PC-9 (cell line): Measurements from ENCODE around the gene KDM4C. TPM values are rescaled to one million over a fixed set of nuclear protein-coding genes. Genes with fewer than 3 reads are reported as not detected.
A peak's percentile ranks its signal among the peaks of the same experiment; 100 is the strongest.

Experiments used
- BruUV-seq: library from RNA; stranded (reverse); fragments of 400-500 nt; replicated peaks from 2 replicates; lab custom pipeline; 2021; lab: Mats Ljungman, UMichigan
- CTCF ChIA-PET: fragments of 300-600 bp; sonication (Branson Sonifier 250); formaldehyde crosslinking; loops from one replicate; lab custom pipeline; 2022; ENCODE audit warnings: antibody characterized with exemption; lab: Charles Lee
- POLR2A ChIA-PET: fragments of 300-600 bp; sonication (Branson Sonifier 250); formaldehyde crosslinking; loops from one replicate; lab custom pipeline; 2022; ENCODE audit warnings: antibody characterized with exemption; ENCODE audit not compliant: unreplicated experiment; lab: Charles Lee
- DNase-seq, 2 experiments: peaks; one replicate each; pipeline versions ENCODE4 v3.0.0 to v3.0.0-alpha.2; 2015 to 2022; ENCODE audit warnings: mixed read lengths in 1 of 2
- H2AFZ ChIP-seq: fragments of 200-600 bp; sonication (generic); 2 replicates; pipeline ENCODE4 v1.8.1; 2017; ENCODE audit warnings: antibody characterized with exemption
- H3F3A ChIP-seq: fragments of 200-600 bp; sonication (generic); 2 replicates; pipeline ENCODE4 v1.8.1; 2017; ENCODE audit warnings: antibody characterized with exemption, mild to moderate bottlenecking, low read depth; ENCODE audit not compliant: insufficient read depth
- H3K27ac ChIP-seq: fragments of 200-600 bp; sonication (generic); 2 replicates; pipeline ENCODE4 v1.6.1; 2016; ENCODE audit warnings: mixed run types
- H3K27me3 ChIP-seq: fragments of 200-600 bp; sonication (generic); 2 replicates; pipeline ENCODE4 v1.6.1; 2016; ENCODE audit warnings: low read depth, mixed run types; ENCODE audit not compliant: insufficient read depth
- H3K36me3 ChIP-seq: fragments of 200-600 bp; sonication (generic); 2 replicates; pipeline ENCODE4 v1.6.1; 2016; ENCODE audit warnings: low read depth, mixed run types
- H3K4me1 ChIP-seq: fragments of 200-600 bp; sonication (generic); replicated peaks from 2 replicates; pipeline ENCODE4 v1.6.1; 2016; ENCODE audit warnings: mixed run types; ENCODE audit not compliant: insufficient read depth
- H3K4me2 ChIP-seq: fragments of 200-600 bp; sonication (generic); 2 replicates; pipeline ENCODE4 v1.6.1; 2017; ENCODE audit warnings: mixed run types
- H3K4me3 ChIP-seq: fragments of 200-600 bp; sonication (generic); 2 replicates; pipeline ENCODE4 v1.6.1; 2016; ENCODE audit warnings: mixed run types
- H3K79me2 ChIP-seq: fragments of 200-600 bp; sonication (generic); 2 replicates; pipeline ENCODE4 v1.6.1; 2017; ENCODE audit warnings: low read depth, mixed run types
- H3K9me2 ChIP-seq: fragments of 200-600 bp; sonication (generic); 2 replicates; pipeline ENCODE4 v1.8.1; 2017; ENCODE audit warnings: mild to moderate bottlenecking; ENCODE audit not compliant: insufficient read depth
- H3K9me3 ChIP-seq: fragments of 200-600 bp; sonication (generic); 2 replicates; pipeline ENCODE4 v1.8.1; 2016; ENCODE audit warnings: low read depth; ENCODE audit not compliant: insufficient read depth
- H4K20me1 ChIP-seq: fragments of 200-600 bp; sonication (generic); 2 replicates; pipeline ENCODE4 v1.8.1; 2017; ENCODE audit not compliant: insufficient read depth
- CTCF ChIP-seq: fragments of 200-600 bp; sonication (generic); conservative IDR thresholded peaks from 2 replicates; pipeline ENCODE4 v1.6.1; 2017; ENCODE audit warnings: mixed run types, antibody characterized with exemption, mild to moderate bottlenecking, moderate library complexity
- EZH2 ChIP-seq: fragments of 200-600 bp; sonication (generic); IDR thresholded peaks from 2 replicates; pipeline ENCODE4 v1.8.0; 2017; ENCODE audit warnings: antibody characterized with exemption, low read depth
- intact Hi-C: fragments of 100-400 bp; cut with micrococcal nuclease; formaldehyde crosslinking; loops from one replicate; pipeline ENCODE4 v1.10.0; 2022; ENCODE audit not compliant: unreplicated experiment
- total RNA-seq: library from RNA; stranded (reverse); gene quantifications from 2 replicates; pipeline ENCODE4 v1.2.3, GENCODE V29; 2021

Gene KDM4C
- total RNA-seq, 1 experiment from 2014 or later, result 12.9 TPM

- no peaks in the 10 kb centered on the region for H3K4me1 ChIP-seq
- no peak for TF ChIP-seq CTCF
- no peak for TF ChIP-seq EZH2
- no TSS peak for BruUV-seq
- no peaks in the 10 kb centered on the region for H3K9me3 ChIP-seq
- no peaks in the 10 kb centered on the region for H4K20me1 ChIP-seq
- ChIA-PET CTCF (no interaction called here), POLR2A (no interaction called here)
- H2AFZ ChIP-seq, result no peak overlapping the region
- intact Hi-C loops, result no loop called here
- H3K79me2 ChIP-seq, result no peaks in the 10 kb centered on the region
- no peak for DNase-seq
- no peaks in the 10 kb centered on the region for H3K36me3 ChIP-seq
- H3K27me3 ChIP-seq, result no peaks in the 10 kb centered on the region
- no peak overlapping the region for H3K4me2 ChIP-seq
- no peak overlapping the region for H3K27ac ChIP-seq
- H3K4me3 ChIP-seq, result no peak overlapping the region
- no peaks in the 10 kb centered on the region for H3F3A ChIP-seq
- H3K9me2 ChIP-seq, result no peaks in the 10 kb centered on the region
Observed at GRCh38 chr9:7121664-7122063, 363.9 kb downstream of the KDM4C start.

- no TSS peak for BruUV-seq
- no peaks in the 10 kb centered on the region for H4K20me1 ChIP-seq
- no peak overlapping the region for H3K27ac ChIP-seq
- no peak for TF ChIP-seq CTCF
- TF ChIP-seq EZH2, result no peak
- no peaks in the 10 kb centered on the region for H3F3A ChIP-seq
- no peak overlapping the region for H2AFZ ChIP-seq
- H3K9me3 ChIP-seq, result no peaks in the 10 kb centered on the region
- intact Hi-C loops, result no loop called here
- H3K9me2 ChIP-seq, result no peaks in the 10 kb centered on the region
- H3K79me2 ChIP-seq, result no peaks in the 10 kb centered on the region
- peak in 1 of 2 experiments; percentile 1 for DNase-seq
- no peaks in the 10 kb centered on the region for H3K4me1 ChIP-seq
- POLR2A ChIA-PET, result no interaction called here
- H3K27me3 ChIP-seq, result no peaks in the 10 kb centered on the region
- CTCF ChIA-PET, result no interaction called here
- H3K4me3 ChIP-seq, result no peak overlapping the region
- H3K4me2 ChIP-seq, result no peak overlapping the region
- no peaks in the 10 kb centered on the region for H3K36me3 ChIP-seq
Observed at GRCh38 chr9:7123743-7124142, 366.0 kb downstream of the KDM4C start.

DNA sequence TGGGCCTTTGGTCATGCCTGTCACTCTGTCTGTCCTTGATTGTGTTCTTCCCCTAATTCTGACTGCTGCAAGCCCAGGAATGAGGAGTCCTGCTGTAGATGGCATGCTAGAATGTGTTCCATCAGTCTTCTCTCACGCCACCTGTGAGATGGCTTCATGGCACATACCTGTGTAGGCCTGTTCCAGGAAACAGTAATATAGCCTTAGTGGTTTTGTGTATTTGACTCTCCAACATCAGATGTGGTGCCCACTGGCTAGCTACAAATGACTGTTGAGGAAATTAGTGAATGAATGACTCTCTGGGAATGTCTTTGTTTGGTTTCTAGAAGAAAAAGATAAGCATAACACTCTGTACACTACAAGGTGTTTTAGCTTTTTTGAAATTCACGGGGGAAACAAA is 367.5 kb downstream of the KDM4C start:
- no peak for DNase-seq
- H2AFZ ChIP-seq, result no peak overlapping the region
- H3K9me2 ChIP-seq, result no peaks in the 10 kb centered on the region
- ChIA-PET POLR2A (no interaction called here), CTCF (no interaction called here)
- H3K27me3 ChIP-seq, result no peaks in the 10 kb centered on the region
- BruUV-seq, result no TSS peak
- no peaks in the 10 kb centered on the region for H3K36me3 ChIP-seq
- no peaks in the 10 kb centered on the region for H3K9me3 ChIP-seq
- TF ChIP-seq EZH2 (no peak), CTCF (no peak)
- H3K4me3 ChIP-seq, result no peak overlapping the region
- H3K4me2 ChIP-seq, result no peak overlapping the region
- no peaks in the 10 kb centered on the region for H3K4me1 ChIP-seq
- H3K79me2 ChIP-seq, result no peaks in the 10 kb centered on the region
- intact Hi-C loops, result no loop called here
- H3F3A ChIP-seq, result no peaks in the 10 kb centered on the region
- no peaks in the 10 kb centered on the region for H4K20me1 ChIP-seq
- H3K27ac ChIP-seq, result no peak overlapping the region
